Upper lobe of left lung (tissue), 4 donors: Measurements from ENCODE around the gene CSPG4.
"Not testable (repeated sequence)": the region's sequence is repeated elsewhere in the genome, so short reads cannot be mapped to it uniquely, and the experiment has no call there.

ENCODE experiments used
- EP300 ChIP-seq, 4 donors: sonication (generic); formaldehyde crosslinking; IDR thresholded peaks; one replicate each; pipeline ENCODE4 v1.5.1; 2017; ENCODE audit warnings: antibody characterized with exemption in 4 of 4, control low read depth in 2 of 4
- POLR2AphosphoS5 ChIP-seq, 2 donors: sonication (generic); formaldehyde crosslinking; IDR thresholded peaks; one replicate each; pipeline ENCODE4 v1.5.1; 2017; ENCODE audit warnings: antibody characterized with exemption in 2 of 2
- TF ChIP-seq, protein P1 (sequence below), 6 experiments: fragments of 450-650 bp in 4 of 6; fragments of 200-600 bp in 2 of 6; sonication (generic) in 2 of 6; IDR thresholded peaks; one replicate each; pipeline ENCODE4 v1.5.1; 2016 to 2019; ENCODE audit warnings: antibody characterized with exemption in 6 of 6

DNA sequence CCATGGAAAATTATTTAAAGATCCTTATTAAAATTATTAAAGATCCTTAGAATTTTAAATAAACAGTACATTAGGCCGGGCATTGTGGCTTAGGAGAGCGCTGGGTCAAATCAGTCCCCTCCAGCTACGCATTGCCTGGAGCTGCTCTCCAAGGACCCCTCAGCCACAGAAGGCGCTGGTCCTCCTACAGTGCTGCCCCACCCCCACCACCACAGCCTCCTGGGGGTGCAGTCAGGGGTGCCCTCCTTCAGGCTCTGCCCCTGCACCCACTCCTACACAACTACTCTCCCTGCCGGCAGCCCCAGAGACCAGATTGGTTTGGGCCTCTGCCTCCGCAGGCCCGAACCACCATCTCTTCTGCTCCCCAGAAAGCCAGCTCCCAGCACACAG, 47.5 kb upstream of the CSPG4 start:
- TF ChIP-seq POLR2AphosphoS5, EP300 (IDR thresholded peaks at IDR 0.05): not testable (repeated sequence)
- TF ChIP-seq, protein P1, sequence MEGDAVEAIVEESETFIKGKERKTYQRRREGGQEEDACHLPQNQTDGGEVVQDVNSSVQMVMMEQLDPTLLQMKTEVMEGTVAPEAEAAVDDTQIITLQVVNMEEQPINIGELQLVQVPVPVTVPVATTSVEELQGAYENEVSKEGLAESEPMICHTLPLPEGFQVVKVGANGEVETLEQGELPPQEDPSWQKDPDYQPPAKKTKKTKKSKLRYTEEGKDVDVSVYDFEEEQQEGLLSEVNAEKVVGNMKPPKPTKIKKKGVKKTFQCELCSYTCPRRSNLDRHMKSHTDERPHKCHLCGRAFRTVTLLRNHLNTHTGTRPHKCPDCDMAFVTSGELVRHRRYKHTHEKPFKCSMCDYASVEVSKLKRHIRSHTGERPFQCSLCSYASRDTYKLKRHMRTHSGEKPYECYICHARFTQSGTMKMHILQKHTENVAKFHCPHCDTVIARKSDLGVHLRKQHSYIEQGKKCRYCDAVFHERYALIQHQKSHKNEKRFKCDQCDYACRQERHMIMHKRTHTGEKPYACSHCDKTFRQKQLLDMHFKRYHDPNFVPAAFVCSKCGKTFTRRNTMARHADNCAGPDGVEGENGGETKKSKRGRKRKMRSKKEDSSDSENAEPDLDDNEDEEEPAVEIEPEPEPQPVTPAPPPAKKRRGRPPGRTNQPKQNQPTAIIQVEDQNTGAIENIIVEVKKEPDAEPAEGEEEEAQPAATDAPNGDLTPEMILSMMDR (IDR thresholded peaks at IDR 0.05) = not testable (repeated sequence)
